HG03097 (cell line): Measurements from ENCODE around the gene VPS37C.
"Not testable (repeated sequence)": the region's sequence is repeated elsewhere in the genome, so short reads cannot be mapped to it uniquely, and the experiment has no call there.

Source experiments
- ATAC-seq: cut with Tn5 transposase; IDR thresholded peaks from one replicate; pipeline ENCODE4 v1.9.1; 2021; ENCODE audit not compliant: unreplicated experiment, low FRiP score

VPS37C gene

GRCh38 chr11:61176446-61176845 is 15.2 kb upstream of the VPS37C start:
- ATAC-seq: no peak

GRCh38 chr11:61174949-61175348 is 13.7 kb upstream of the VPS37C start:
- no peak for ATAC-seq

- no peak for ATAC-seq
Observed at GRCh38 chr11:61174273-61174672, 13.0 kb upstream of the VPS37C start.

GRCh38 chr11:61173456-61173855 is 12.2 kb upstream of the VPS37C start:
- ATAC-seq: no peak

- no peak for ATAC-seq
Observed at GRCh38 chr11:61172888-61173287, 11.7 kb upstream of the VPS37C start.

- no peak for ATAC-seq
Observed at GRCh38 chr11:61172356-61172755, 11.1 kb upstream of the VPS37C start.

- ATAC-seq: no peak
Observed at GRCh38 chr11:61171907-61172306, 10.7 kb upstream of the VPS37C start.

GRCh38 chr11:61170566-61170965 is 9.3 kb upstream of the VPS37C start:
- ATAC-seq: no peak

GRCh38 chr11:61168800-61169199 is 7.6 kb upstream of the VPS37C start:
- no peak for ATAC-seq

- no peak for ATAC-seq
Observed at GRCh38 chr11:61168042-61168688, 6.9 kb upstream of the VPS37C start.

- ATAC-seq: not testable (repeated sequence)
Observed at GRCh38 chr11:61166331-61166730, 5.1 kb upstream of the VPS37C start.

- not testable (repeated sequence) for ATAC-seq
Observed at GRCh38 chr11:61165785-61166184, 4.6 kb upstream of the VPS37C start.

- ATAC-seq: no peak
Observed at GRCh38 chr11:61164606-61165424, 3.6 kb upstream of the VPS37C start.

- ATAC-seq: no peak
Observed at GRCh38 chr11:61163714-61164605, 2.7 kb upstream of the VPS37C start.

GRCh38 chr11:61163021-61163420 is 1.8 kb upstream of the VPS37C start:
- no peak for ATAC-seq

GRCh38 chr11:61162092-61162941 is 1.1 kb upstream of the VPS37C start:
- no peak for ATAC-seq

- ATAC-seq: peak; percentile 7
Observed at GRCh38 chr11:61160487-61161189, 588 bp downstream of the VPS37C start.

- no peak for ATAC-seq
Observed at GRCh38 chr11:61158691-61159381, 2.4 kb downstream of the VPS37C start.

- ATAC-seq: no peak
Observed at GRCh38 chr11:61157743-61158142, 3.5 kb downstream of the VPS37C start.
